NCI-H187 (cell line): Measurements from ENCODE around the gene F10.

Experiments used
- DNase-seq, 2 experiments: peaks; one replicate each; lab custom pipeline; 2025; lab: John Stamatoyannopoulos, UW

The F10 gene

GRCh38 chr13:113169277-113170272 lies 47.0 kb downstream of the F10 start:
- no peak for DNase-seq

- DNase-seq = no peak
Measured at GRCh38 chr13:113170511-113170910, 47.9 kb downstream of the F10 start.

GRCh38 chr13:113171250-113172125 lies 48.9 kb downstream of the F10 start:
- DNase-seq = no peak

GRCh38 chr13:113172419-113172926 lies 49.9 kb downstream of the F10 start:
- DNase-seq = no peak

GRCh38 chr13:113176280-113176679 lies 53.7 kb downstream of the F10 start:
- no peak for DNase-seq

GRCh38 chr13:113176822-113177221 lies 54.2 kb downstream of the F10 start:
- DNase-seq = no peak

- no peak for DNase-seq
Measured at GRCh38 chr13:113178070-113178895, 55.7 kb downstream of the F10 start.

- no peak for DNase-seq
Measured at GRCh38 chr13:113178896-113179167, 56.2 kb downstream of the F10 start.

- no peak for DNase-seq
Measured at GRCh38 chr13:113179374-113180230, 57.0 kb downstream of the F10 start.

GRCh38 chr13:113182046-113182445 lies 59.4 kb downstream of the F10 start:
- DNase-seq = no peak

- DNase-seq = no peak
Measured at GRCh38 chr13:113183450-113184129, 61.0 kb downstream of the F10 start.

GRCh38 chr13:113184568-113185440 lies 62.2 kb downstream of the F10 start:
- DNase-seq = no peak

GRCh38 chr13:113186061-113186900 lies 63.7 kb downstream of the F10 start:
- no peak for DNase-seq

- no peak for DNase-seq
Measured at GRCh38 chr13:113187263-113187669, 64.7 kb downstream of the F10 start.

GRCh38 chr13:113187883-113188665 lies 65.5 kb downstream of the F10 start:
- DNase-seq = no peak

- DNase-seq = no peak
Measured at GRCh38 chr13:113190181-113190580, 67.6 kb downstream of the F10 start.

GRCh38 chr13:113192279-113192678 lies 69.7 kb downstream of the F10 start:
- DNase-seq = no peak

GRCh38 chr13:113192902-113193301 lies 70.3 kb downstream of the F10 start:
- no peak for DNase-seq
